Bronchial epithelial cell (primary cell): Measurements from ENCODE around the gene TPSG1. TPM values are rescaled to one million over a fixed set of nuclear protein-coding genes. Genes with fewer than 3 reads are reported as not detected.
"Not testable (repeated sequence)": the region's sequence is repeated elsewhere in the genome, so short reads cannot be mapped to it uniquely, and the experiment has no call there.

Experiments
- DNase-seq: peaks from one replicate; pipeline ENCODE4 v3.0.0-alpha.2; 2010; ENCODE audit warnings: low read depth
- FAIRE-seq: peaks from 2 replicates; lab custom pipeline; 2011; peaks lifted over from hg19 to GRCh38; lab: Jason Lieb, UNC
- H3K27me3 ChIP-seq: 2 replicates; pipeline ENCODE4 v1.5.1; 2011; ENCODE audit warnings: low read length; ENCODE audit not compliant: control insufficient read depth, insufficient read depth
- H3K36me3 ChIP-seq: 2 replicates; pipeline ENCODE4 v1.5.1; 2011; ENCODE audit warnings: low read length; ENCODE audit not compliant: control insufficient read depth, insufficient read depth
- H3K4me3 ChIP-seq: 2 replicates; pipeline ENCODE4 v1.5.1; 2011; ENCODE audit warnings: mild to moderate bottlenecking, low read depth, low read length, control low read depth
- total RNA-seq: library from RNA; depleted of rRNA; stranded (reverse); fragments of >200 nt; gene quantifications from 2 replicates; pipeline ENCODE4 v1.2.1, GENCODE V29; 2014
- TF ChIP-seq, protein P1 (sequence below): IDR thresholded peaks from 2 replicates; pipeline ENCODE4 v1.5.1; 2011; ENCODE audit warnings: mild to moderate bottlenecking, moderate library complexity, low read length, control low read depth, inconsistent platforms; ENCODE audit not compliant: insufficient read depth, severe bottlenecking

The TPSG1 gene
- total RNA-seq, 1 donor from 2014 or later = not detected

DNA sequence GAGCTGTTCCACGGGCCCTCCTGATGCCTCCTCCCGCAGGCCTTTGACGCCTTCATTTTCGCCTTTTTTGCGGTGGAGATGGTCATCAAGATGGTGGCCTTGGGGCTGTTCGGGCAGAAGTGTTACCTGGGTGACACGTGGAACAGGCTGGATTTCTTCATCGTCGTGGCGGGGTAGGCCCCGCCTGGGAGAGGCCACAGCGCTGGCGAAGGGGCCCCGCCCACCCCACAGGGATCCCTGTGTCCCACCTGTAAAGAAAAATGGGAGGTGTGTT lies 29.7 kb downstream of the TPSG1 start:
- Histone ChIP-seq H3K27me3 (no peaks in the 10 kb centered on the region), H3K36me3 (no peaks in the 10 kb centered on the region), H3K4me3 (no peak overlapping the region)
- DNase-seq (no peak), FAIRE-seq (no peak)
- TF ChIP-seq, protein P1, sequence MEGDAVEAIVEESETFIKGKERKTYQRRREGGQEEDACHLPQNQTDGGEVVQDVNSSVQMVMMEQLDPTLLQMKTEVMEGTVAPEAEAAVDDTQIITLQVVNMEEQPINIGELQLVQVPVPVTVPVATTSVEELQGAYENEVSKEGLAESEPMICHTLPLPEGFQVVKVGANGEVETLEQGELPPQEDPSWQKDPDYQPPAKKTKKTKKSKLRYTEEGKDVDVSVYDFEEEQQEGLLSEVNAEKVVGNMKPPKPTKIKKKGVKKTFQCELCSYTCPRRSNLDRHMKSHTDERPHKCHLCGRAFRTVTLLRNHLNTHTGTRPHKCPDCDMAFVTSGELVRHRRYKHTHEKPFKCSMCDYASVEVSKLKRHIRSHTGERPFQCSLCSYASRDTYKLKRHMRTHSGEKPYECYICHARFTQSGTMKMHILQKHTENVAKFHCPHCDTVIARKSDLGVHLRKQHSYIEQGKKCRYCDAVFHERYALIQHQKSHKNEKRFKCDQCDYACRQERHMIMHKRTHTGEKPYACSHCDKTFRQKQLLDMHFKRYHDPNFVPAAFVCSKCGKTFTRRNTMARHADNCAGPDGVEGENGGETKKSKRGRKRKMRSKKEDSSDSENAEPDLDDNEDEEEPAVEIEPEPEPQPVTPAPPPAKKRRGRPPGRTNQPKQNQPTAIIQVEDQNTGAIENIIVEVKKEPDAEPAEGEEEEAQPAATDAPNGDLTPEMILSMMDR = no peak

DNA sequence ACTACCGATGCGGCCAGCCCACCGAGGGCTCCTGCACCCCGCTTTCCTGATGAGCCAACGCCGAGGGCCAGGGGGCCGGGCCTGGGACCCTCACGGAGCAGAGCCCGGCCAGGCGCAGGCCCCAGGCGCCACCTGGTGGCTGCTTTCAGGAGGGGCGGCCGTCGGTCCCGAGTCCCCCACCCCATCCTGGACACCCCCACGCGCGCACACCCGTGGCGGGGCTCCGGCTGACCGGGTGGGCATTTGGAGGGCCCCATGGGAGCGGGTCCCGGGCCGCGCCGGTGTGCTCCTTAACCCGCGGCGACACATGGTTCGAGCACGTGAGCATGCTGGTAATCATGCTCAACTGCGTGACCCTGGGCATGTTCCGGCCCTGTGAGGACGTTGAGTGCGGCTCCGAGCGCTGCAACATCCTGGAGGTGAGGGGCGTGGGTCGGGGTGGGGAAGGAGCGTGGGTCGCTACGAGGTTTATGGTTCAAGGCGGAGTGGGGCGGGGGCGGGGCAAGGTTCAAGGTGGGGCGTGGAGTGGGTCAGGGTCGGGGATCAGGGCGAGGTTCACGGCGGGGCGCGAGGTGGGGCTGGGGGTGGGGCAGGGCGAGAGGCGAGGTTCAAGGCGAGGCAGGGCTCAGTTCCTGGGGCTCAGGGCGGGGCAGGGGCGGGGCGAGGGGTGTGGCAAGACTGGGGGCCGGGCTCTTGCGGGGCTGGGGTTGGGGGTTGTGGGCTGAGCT lies 30.2 kb downstream of the TPSG1 start:
- FAIRE-seq (no peak), DNase-seq (no peak)
- TF ChIP-seq, protein P1 = peak; percentile 20
- Histone ChIP-seq H3K27me3 (no peaks in the 10 kb centered on the region), H3K36me3 (no peaks in the 10 kb centered on the region), H3K4me3 (no peak overlapping the region)

DNA sequence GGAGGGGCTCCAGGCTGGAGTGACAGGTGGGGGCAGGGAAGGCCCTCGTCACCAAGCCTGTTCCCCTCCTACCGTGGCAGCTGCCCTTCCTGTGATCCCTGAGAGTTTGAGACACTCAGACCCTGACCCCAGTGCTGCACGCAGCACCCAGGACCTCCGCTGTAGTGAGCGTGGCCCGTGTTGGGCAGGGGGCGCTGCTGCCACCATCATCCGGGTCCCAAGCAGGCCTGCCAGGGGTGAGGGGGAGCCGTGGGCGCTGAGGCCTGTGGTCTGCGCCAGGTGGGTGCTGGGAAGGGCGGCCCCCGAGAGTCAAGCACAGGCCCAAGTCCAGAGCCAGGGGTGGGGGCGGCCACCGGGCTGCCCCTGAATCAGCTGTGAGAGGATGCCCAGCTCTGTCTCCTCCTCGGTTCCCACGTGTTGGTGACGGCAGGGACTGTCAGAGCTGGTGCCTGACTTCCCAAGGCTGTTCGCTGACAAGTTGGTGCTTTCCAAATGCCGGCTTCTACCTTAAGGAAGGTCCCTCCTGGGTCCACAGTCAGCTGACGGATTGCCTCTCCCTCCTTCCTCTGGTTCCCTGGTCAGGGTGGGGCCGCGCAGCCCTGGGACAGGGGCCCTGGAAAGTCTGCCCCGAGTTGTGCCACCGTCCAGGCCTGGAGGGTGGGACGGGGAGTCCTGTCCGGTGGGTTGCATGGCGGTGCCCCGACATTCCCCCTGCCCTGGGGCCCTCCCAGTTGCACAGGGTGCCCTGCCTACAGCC lies 31.1 kb downstream of the TPSG1 start:
- Histone ChIP-seq H3K4me3 (no peak overlapping the region), H3K27me3 (no peaks in the 10 kb centered on the region), H3K36me3 (no peaks in the 10 kb centered on the region)
- DNase-seq = no peak
- TF ChIP-seq, protein P1 = no peak
- FAIRE-seq = no peak

DNA sequence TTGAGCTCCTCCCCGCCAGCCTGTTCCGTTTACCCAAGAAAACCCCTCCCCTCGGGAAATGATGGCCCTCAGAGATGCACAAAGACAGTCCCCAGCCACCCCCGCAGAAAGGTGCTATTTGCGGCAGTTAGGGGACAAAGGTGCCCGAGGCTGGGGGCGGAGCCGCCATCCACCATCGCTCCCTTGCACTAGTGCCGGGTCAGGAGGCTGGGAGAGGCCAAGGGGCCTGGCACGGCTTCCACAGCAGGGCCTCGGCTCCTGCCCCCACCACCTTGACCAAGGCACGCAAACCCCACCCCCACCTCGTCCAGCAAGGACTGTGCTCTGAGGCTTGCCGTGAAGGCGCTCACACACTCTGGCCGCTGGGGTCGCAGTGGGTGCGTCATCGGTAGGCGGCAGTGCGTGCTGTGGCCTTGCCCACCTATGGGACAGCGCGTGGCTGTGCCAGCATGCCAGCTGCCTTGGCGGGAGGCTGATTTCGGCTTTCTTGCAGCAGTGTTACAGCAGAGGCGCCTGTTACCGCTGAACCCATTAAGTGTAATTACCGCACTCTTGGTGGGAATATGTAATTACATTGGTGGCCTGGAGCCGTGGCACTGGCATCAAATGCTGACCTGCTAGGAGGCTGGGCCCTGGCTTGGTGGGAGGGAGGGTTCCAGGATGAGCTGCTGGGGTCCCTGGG lies 31.8 kb downstream of the TPSG1 start:
- DNase-seq = no peak
- no peak for FAIRE-seq
- Histone ChIP-seq H3K36me3 (no peaks in the 10 kb centered on the region), H3K4me3 (no peak overlapping the region), H3K27me3 (no peaks in the 10 kb centered on the region)
- TF ChIP-seq, protein P1 = no peak

DNA sequence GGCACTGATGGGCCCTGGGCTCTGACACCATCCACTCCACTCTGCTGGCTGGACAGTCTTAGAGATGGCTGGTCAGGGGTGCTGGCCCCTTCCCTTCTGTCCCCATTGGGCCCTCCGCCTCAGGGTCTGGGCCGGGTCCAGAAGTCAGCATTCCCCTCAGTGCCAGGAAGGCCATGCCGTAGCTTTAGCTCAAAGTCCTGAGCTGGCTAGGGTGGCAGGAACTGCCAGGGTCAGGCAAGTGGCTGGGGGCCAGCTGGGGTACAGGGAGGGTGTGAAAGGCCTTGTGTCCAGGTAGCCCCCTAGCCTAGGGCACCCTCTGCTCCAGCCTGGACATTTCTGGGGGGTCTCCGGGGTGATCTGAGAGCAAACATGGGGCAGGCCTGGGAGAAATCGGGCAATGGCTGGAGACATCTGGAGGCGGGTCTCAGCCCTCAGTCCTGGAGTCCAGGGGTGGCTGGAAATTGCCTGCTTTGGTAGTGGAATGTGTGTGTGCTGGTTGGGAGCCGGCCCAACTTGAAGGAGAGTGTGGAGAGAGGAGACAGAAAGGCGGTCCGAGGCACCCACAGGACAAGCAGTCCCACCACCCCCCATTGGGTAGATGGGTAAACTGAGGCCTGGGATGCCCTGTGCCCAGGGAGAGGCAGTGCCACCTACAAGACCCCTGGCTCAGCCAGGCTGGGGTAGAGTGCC lies 32.5 kb downstream of the TPSG1 start:
- DNase-seq (no peak), FAIRE-seq (no peak)
- TF ChIP-seq, protein P1 = no peak
- Histone ChIP-seq H3K36me3 (no peaks in the 10 kb centered on the region), H3K27me3 (no peaks in the 10 kb centered on the region), H3K4me3 (no peak overlapping the region)

DNA sequence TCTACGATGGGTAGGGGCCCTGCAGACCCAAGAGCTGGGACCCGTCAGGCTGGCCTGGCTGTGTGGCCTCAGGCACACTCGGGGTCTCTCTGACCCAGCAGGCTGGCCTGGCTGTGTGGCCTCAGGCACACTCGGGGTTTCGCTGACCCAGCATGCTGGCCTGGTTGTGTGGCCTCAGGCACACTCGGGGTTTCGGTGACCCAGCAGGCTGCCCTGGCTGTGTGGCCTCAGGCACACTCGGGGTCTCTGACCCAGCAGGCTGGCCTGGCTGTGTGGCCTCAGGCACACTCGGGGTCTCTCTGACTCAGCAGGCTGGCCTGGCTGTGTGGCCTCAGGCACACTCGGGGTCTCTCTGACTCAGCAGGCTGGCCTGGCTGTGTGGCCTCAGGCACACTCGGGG lies 34.3 kb downstream of the TPSG1 start:
- H3K4me3 ChIP-seq, FAIRE-seq, H3K36me3 ChIP-seq, DNase-seq, H3K27me3 ChIP-seq: not testable (repeated sequence)
